WERI-Rb-1 (cell line): ENCODE data around the gene POLR3G.

Experiments used
- DNase-seq: peaks from one replicate; pipeline ENCODE4 v3.0.0-alpha.2; 2020
- H3K27ac ChIP-seq: fragments of 250-450 bp; sonication (Bioruptor Pico); 2 replicates; pipeline ENCODE4 v1.5.1; 2020; ENCODE audit warnings: mild to moderate bottlenecking, moderate library complexity
- H3K27me3 ChIP-seq: fragments of 250-450 bp; sonication (Bioruptor Pico); 2 replicates; pipeline ENCODE4 v1.5.1; 2021; ENCODE audit warnings: mild to moderate bottlenecking, low read depth, moderate library complexity; ENCODE audit not compliant: insufficient read depth, severe bottlenecking
- H3K36me3 ChIP-seq: fragments of 250-450 bp; sonication (Bioruptor Pico); 2 replicates; pipeline ENCODE4 v1.5.1; 2020; ENCODE audit warnings: mild to moderate bottlenecking, moderate library complexity
- H3K4me3 ChIP-seq: 2 replicates; pipeline ENCODE4 v1.5.1; 2011; ENCODE audit warnings: low read depth, mild to moderate bottlenecking, control low read depth, low read length
- H3K9me3 ChIP-seq: fragments of 250-450 bp; sonication (Bioruptor Pico); 2 replicates; pipeline ENCODE4 v1.5.1; 2021; ENCODE audit warnings: mild to moderate bottlenecking, moderate library complexity; ENCODE audit not compliant: severe bottlenecking
- CTCF ChIP-seq: IDR thresholded peaks from 2 replicates; pipeline ENCODE4 v1.5.1; 2011; ENCODE audit warnings: low read depth, mild to moderate bottlenecking, control low read depth, inconsistent platforms, low read length

POLR3G gene

GRCh38 chr5:90549223-90549622 is 74.6 kb downstream of the POLR3G start:
- DNase-seq = no peak
- Histone ChIP-seq H3K9me3 (no peaks in the 10 kb centered on the region), H3K4me3 (no peak overlapping the region), H3K27ac (no peak overlapping the region), H3K27me3 (no peaks in the 10 kb centered on the region), H3K36me3 (no peaks in the 10 kb centered on the region)
- no peak for TF ChIP-seq CTCF

GRCh38 chr5:90549729-90550275 is 75.1 kb downstream of the POLR3G start:
- Histone ChIP-seq H3K36me3 (no peaks in the 10 kb centered on the region), H3K27me3 (no peaks in the 10 kb centered on the region), H3K27ac (no peak overlapping the region), H3K4me3 (no peak overlapping the region), H3K9me3 (no peaks in the 10 kb centered on the region)
- no peak for TF ChIP-seq CTCF
- no peak for DNase-seq

- Histone ChIP-seq H3K36me3 (no peaks in the 10 kb centered on the region), H3K27ac (no peak overlapping the region), H3K27me3 (no peaks in the 10 kb centered on the region), H3K4me3 (no peak overlapping the region), H3K9me3 (no peaks in the 10 kb centered on the region)
- no peak for DNase-seq
- no peak for TF ChIP-seq CTCF
Observed at GRCh38 chr5:90550963-90551362, 76.3 kb downstream of the POLR3G start.

GRCh38 chr5:90551376-90551775 is 76.7 kb downstream of the POLR3G start:
- Histone ChIP-seq H3K36me3 (no peaks in the 10 kb centered on the region), H3K9me3 (no peaks in the 10 kb centered on the region), H3K27ac (no peak overlapping the region), H3K4me3 (no peak overlapping the region), H3K27me3 (no peaks in the 10 kb centered on the region)
- TF ChIP-seq CTCF = no peak
- no peak for DNase-seq

- Histone ChIP-seq H3K4me3 (no peak overlapping the region), H3K36me3 (no peaks in the 10 kb centered on the region; the same call in 1 of the 2 replicates), H3K9me3 (no peaks in the 10 kb centered on the region), H3K27me3 (no peaks in the 10 kb centered on the region), H3K27ac (no peak overlapping the region)
- no peak for TF ChIP-seq CTCF
- DNase-seq = no peak
Observed at GRCh38 chr5:90553711-90554110, 79.0 kb downstream of the POLR3G start.

- no peaks in the 10 kb centered on the region for H3K9me3 ChIP-seq
- no peak overlapping the region for H3K27ac ChIP-seq
- H3K27me3 ChIP-seq = no peaks in the 10 kb centered on the region
- DNase-seq = no peak
- TF ChIP-seq CTCF = no peak
- H3K36me3 ChIP-seq = no peaks in the 10 kb centered on the region; the same call in 1 of the 2 replicates
- no peak overlapping the region for H3K4me3 ChIP-seq
Observed at GRCh38 chr5:90554358-90555006, 79.8 kb downstream of the POLR3G start.
